Subcutaneous adipose tissue (tissue), 4 donors: ENCODE data around the gene PADI2. TPM values are rescaled to one million over a fixed set of nuclear protein-coding genes. Genes with fewer than 3 reads are reported as not detected.

Experiments used
- total RNA-seq, 4 donors: library from RNA; depleted of rRNA; stranded (reverse); fragments of >200 nt; gene quantifications; one replicate each; pipeline ENCODE4 v1.1.0, GENCODE V29; 2016
- TF ChIP-seq, protein P1 (sequence below): fragments of 450-650 bp; IDR thresholded peaks from one replicate; pipeline ENCODE4 v1.5.1; 2016; ENCODE audit warnings: low read depth, mild to moderate bottlenecking, control low read depth, antibody characterized with exemption, moderate library complexity

Gene PADI2
- total RNA-seq, 4 donors from 2014 or later, result 0.19 to 2.9 (median 0.60) TPM

DNA sequence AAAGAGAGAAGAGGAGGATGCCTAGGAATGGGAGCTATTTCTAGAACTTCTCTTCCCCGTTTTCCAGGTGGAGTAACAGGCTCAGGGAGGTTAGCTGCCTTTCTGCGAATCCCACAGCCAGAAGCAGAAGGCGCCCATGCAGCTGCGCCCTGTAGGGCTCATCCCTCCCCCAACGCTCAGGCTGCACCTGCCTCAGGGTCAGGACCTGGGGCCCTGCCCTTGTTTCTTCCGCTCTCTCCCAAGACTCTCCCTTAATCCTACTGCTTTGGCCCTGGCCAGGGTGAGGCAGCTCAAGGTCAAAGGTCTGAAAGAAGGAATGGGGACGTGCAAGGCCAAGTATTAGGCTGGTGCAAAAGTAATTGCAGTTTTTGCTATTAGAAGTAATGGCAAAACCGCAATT lies 30.5 kb upstream of the PADI2 start:
- TF ChIP-seq, protein P1, sequence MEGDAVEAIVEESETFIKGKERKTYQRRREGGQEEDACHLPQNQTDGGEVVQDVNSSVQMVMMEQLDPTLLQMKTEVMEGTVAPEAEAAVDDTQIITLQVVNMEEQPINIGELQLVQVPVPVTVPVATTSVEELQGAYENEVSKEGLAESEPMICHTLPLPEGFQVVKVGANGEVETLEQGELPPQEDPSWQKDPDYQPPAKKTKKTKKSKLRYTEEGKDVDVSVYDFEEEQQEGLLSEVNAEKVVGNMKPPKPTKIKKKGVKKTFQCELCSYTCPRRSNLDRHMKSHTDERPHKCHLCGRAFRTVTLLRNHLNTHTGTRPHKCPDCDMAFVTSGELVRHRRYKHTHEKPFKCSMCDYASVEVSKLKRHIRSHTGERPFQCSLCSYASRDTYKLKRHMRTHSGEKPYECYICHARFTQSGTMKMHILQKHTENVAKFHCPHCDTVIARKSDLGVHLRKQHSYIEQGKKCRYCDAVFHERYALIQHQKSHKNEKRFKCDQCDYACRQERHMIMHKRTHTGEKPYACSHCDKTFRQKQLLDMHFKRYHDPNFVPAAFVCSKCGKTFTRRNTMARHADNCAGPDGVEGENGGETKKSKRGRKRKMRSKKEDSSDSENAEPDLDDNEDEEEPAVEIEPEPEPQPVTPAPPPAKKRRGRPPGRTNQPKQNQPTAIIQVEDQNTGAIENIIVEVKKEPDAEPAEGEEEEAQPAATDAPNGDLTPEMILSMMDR, result no peak

DNA sequence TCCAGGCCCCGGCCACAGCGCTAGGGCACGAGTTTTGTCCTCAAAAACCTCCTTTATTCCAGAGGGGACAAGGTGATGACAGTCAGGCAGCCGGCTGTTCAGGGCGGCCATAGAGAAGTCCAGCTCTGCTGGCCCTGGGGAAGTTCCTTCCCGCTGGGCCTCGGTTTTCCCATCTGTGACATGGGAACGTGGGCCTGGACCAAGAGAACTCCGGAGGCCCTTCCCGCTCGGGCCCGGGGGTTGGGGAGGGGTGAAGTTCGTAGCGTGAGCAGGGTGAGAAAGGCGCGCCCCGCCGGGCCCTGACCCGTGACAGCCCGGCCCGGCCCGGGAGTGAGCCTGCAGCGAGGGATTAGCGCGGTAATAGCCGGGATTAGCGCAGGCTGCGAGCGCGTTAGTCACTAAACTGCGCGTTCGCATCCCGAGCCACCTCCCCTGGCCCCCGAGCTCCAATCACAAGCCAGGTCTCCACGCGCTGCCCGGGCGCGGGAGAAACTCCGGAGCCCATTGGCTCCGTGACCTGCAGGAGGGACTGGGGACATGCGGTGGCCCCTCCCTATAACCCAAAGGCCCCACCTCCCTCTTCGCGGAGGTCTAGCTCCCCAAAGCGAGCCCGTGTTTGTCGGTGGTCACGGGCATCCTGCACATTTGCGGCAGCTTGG lies 29.8 kb upstream of the PADI2 start:
- TF ChIP-seq, protein P1, result no peak

DNA sequence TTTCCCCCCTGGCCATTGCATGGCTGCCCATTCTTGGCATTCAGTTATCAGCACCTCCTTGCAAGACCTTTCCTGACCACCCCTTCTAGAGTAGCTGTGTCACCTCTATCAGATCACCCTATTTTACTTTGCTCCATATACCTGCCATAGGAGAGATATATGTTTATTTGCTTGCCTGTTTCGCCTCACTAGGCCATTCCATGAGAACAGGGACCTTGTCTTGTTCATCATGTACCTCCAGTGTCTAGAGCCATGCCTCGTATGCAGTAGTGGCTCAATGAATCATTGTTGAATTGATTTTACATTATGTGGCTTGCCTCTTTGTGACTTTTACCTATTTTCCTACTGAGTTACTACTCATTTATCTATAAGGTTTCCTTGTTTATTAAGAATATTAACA lies 26.4 kb upstream of the PADI2 start:
- TF ChIP-seq, protein P1, result no peak

DNA sequence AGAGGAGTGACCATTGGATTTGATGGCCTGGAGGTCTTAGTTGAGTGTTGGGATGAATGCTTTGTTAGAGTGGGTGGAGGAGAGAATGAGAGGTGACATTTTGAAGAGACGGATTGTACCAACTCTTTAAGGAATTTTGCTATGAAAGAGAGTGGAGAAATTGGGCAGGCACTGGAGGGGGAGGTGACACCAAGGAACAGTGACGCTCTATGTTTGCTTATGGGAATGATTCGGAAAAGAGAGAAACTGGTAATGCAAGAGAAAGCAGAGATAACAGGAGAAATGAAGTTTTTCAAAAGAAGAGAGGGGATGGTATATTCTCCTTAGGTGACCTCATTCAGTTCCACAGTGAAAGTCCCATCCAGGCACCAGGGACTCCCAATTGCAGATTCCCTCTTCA lies 24.5 kb upstream of the PADI2 start:
- TF ChIP-seq, protein P1, result no peak

DNA sequence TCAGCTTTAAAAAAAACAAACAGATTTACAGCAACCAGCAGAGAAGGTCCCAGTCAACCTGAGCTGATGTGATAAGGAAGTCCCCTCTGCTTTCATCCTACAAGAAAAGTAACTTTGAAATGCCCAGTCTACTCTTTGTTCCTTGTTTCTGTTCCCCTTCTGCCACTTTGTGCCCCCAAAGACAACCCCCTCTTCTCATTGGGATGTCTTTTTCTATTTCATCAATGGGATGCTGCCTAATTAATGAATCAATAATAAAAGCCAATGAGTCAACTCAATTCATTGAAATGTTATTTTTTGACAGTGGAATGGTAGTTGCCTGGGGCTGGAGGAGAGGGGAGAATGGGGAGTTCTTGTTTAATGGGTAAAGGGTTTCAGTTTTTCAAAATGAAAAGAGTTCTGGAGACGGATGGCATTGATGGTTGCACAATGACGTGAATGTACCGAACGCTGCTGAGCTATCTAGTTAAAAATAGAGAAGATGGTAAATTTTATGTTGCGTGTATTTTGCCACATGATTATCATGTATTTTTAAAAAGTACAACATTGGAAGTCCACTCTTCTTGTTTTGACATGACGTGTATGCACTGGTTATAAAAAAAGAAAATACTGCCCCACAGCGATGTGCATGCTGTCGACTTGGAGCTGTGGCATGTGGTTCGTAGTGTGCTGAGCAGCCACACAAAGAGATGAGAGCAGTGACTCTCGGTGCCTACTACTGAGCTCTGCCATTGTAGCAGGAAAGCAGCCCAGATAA lies 22.4 kb upstream of the PADI2 start:
- TF ChIP-seq, protein P1, result no peak

DNA sequence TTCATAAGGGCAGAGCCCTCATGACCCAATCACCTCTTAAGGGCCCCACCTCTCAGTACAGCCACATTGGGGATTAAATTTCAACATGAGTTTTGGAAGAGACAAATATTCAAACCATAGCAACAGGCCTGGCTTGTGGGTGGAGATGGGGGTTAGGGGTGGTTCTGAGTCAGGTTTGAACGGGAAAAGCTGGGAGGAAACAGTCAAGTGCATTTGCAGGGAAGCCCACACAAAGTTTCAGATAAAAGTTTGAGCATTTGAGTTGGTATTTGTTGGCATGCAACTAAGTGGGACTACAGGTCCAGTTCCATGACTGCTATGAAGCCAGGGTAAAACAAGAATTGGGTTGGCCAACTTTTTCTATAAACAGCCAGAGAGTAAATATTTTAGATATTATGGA lies 21.0 kb upstream of the PADI2 start:
- TF ChIP-seq, protein P1, result no peak

DNA sequence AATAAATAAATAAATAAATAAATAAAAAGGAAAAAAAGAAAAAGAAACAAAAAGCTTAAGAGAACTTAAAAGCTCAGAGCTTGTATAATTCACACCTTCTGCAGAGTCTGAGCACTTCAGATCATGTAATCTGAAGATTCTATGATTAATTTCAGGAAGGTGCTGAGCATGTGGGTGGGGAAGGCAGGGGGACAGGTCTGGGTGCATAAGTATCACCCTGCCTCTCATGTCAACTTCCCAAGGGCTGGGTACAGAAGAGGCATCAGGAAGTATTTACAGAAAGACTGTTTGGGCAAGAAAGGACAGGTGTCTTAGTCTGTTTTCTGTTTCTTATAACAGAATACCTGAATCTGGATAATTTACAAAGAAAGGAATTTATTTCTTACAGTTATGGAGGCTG lies 20.4 kb upstream of the PADI2 start:
- TF ChIP-seq, protein P1, result no peak
